Measurements from ENCODE around the gene MVB12B.

Gene MVB12B

DNA sequence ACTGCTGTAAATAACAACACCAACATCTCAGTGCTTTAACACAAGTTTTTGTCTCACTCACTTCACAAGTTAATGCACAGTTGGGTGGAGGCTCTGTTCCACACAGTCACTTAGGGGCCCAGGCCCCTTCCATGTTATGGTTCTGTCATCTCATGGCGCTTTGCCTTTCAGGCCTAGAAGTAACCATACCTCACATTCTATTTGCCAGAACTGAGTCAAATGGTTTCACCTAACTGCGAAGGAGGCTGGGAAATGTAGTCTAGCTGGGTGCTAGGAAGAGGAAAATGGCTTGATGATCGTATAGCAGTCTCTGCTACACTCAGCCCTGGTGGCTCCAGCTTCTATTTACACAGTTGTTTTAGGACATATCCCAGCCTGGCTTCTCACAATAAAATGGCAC is 23.1 kb upstream of the MVB12B start:
- no peak for DNase-seq (ENCODE audit: low spot score)

DNA sequence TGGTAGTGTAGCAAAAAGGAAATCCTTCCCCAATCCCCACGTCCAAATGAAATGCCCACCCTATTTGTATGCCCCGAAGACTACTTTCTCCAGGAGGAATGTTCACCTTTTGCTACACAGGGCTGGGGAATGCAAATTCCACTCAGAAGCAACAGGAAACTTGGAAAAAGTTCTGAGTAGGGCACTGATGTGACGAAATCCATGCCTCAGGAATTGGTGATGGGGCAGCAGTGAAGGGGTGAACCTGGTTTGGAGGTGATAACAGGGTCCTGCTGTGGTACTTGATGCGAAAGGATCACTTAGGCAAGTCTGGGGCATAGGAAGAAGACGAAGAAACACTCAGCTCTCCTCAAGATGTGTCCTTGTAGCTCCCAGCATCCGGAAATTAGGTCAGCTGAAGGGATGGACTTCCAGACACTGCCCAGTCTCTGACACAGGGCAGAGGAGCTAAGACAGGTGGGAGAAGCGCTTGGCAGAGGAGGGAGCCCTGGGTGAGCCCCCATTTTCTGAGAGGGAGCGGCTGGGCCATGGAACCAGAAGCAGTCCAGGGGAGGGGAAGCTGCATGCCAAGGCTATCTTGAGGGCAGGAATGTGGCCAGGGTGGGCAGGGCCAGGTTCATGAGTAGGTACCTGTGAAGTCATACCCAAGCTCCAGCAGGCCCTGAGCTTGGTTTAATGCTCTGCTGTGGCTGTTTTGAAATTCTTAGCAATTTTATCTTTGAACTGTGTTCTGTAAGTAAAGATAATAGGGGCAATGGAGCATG is 22.2 kb upstream of the MVB12B start:
- DNase-seq (ENCODE audit: low spot score) = no peak

DNA sequence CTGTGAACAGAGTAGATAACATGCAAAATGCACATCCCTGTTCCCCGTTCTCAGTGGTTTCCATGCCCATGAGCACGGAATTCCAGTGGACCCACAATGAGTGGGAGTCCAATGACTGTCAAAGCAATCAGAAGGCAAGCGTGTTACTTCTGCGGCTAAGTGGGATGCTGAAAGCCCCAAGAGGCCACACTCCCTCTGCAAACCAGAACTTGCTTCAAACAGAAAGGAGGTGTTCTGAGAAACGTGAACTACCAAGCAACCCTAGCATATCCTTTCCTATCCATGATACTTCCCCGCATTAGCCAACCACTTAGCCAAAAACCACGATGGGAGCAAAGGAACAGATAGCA is 21.7 kb upstream of the MVB12B start:
- DNase-seq (ENCODE audit: low spot score) = no peak

- DNase-seq (ENCODE audit: low spot score) = no peak
Measured at GRCh38 chr9:126306071-126306647, 20.5 kb upstream of the MVB12B start.

DNA sequence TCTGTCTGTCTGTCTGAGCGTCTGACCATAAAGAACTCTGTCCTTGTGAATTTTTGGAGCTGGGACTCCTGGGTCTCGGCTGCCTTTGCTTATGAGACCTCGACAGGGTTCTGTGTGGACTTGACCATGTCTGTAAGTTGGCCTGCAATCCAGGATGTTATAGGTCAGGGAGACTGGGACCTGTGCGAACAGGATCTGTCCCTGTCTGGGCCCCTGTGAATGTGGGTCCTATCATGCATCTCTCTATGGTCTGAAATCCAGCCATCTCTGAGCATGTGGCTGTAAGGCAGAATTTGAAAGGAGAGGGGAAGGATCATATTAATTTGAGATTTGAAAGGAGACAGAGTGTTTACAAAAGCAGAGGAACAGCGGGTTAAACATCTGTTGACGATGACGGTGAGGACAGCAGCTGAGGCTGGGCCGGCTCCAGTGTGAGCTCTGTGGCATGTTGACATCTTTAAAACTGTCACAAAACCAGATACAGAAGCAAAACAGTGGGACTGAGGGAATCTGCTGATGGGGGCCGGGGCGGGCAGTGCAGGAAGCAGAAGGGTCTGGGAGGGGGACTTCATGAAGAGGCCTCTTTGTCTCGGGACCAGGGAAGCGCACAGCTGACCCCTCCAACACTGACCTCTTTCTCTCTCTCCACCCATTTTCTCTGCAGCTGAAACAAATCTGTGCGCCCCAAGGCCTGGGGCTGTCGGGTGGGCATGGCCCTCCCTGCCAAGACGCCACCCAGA is 19.1 kb upstream of the MVB12B start:
- DNase-seq (ENCODE audit: low spot score) = no peak

GRCh38 chr9:126309427-126310189 is 17.0 kb upstream of the MVB12B start:
- no peak for DNase-seq (ENCODE audit: low spot score)

- DNase-seq (ENCODE audit: low spot score) = no peak
Measured at GRCh38 chr9:126312584-126313551, 13.8 kb upstream of the MVB12B start.

- no peak for DNase-seq (ENCODE audit: low spot score)
Measured at GRCh38 chr9:126316085-126316655, 10.5 kb upstream of the MVB12B start.

DNA sequence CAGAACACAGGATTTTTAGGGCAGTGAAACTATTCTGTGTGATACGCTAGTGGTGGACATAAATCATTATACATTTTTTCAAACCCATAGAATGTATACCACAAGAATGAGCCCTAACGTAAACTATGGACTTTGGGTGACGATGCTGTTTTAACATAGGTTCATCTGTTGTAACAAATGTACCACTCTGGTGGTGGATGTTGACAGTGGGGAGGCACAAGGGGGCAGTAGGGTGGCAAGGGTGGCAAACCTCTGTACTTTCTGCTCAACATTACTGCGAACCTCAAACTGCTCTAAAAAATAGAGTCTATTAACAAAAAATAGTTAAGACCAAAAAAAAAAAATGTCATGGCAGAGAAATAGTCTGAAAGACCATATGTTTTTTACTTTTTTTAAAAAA is 9.1 kb upstream of the MVB12B start:
- no peak for DNase-seq (ENCODE audit: low spot score)

DNA sequence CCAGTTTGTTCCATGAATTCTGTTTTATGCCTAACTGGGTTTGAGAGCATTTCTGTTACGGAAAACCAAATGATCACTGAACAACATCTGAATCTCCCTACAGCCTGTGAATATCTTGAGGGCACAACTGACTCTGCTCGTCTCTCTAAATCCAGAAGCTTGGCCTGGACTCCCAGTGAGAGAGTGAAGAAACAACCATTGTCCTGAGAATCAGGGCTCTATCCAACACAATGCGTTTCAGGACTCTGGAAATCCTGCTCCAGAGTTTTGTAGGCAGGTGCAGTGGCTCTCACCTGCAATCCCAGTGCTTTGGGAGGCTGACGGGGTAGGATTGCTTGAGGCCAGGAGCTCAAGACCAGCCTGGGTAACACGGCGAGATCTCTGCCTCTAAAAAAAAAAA is 7.8 kb upstream of the MVB12B start:
- DNase-seq (ENCODE audit: low spot score) = no peak

GRCh38 chr9:126319671-126320070 is 7.0 kb upstream of the MVB12B start:
- no peak for DNase-seq (ENCODE audit: low spot score)

- DNase-seq (ENCODE audit: low spot score) = no peak
Measured at GRCh38 chr9:126320158-126320922, 6.3 kb upstream of the MVB12B start.

DNA sequence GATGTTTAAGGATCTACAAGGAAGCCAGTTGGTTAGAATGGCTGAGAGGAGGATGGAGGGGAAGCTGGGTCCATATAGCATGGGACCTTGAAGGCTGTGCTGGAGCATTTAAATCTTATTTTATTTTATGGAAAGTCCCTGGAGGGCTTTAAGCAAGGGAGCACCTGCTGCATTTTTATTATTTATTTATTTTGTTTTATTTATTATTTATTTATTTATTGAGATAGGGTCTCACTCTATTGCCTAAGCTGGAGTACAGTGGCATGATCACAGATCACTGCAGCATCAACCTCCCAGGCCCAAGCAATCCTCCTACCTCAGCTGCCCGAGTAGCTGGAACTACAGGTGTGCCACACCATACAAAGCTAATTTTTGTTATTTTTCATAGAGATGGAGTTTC is 4.9 kb upstream of the MVB12B start:
- no peak for DNase-seq (ENCODE audit: low spot score)

DNA sequence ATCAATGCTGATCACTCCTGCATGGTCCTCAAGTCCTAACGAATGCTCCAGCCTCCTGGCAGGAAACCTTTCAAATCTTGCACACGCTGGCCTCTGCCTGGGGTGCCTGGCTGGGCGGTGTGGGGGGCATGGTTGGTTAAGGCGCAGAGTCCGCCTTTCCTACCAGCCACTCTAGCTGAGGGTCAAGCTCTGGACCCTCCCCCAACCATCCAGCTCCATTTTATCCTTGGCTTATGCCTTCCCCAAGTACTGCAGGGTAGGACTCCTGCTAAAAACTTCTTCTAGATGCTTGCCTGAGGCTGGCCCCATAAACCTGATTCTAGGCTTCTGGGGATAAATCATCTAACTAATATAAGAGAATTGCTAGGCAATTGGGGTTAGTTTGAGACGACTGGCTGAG is 808 bp upstream of the MVB12B start:
- DNase-seq (ENCODE audit: low spot score) = no peak

GRCh38 chr9:126327006-126327713 is 531 bp downstream of the MVB12B start:
- DNase-seq (ENCODE audit: low spot score) = no peak

- no peak for DNase-seq (ENCODE audit: low spot score)
Measured at GRCh38 chr9:126327714-126328185, 1.1 kb downstream of the MVB12B start.

GRCh38 chr9:126328407-126328806 is 1.8 kb downstream of the MVB12B start:
- DNase-seq (ENCODE audit: low spot score) = no peak

DNA sequence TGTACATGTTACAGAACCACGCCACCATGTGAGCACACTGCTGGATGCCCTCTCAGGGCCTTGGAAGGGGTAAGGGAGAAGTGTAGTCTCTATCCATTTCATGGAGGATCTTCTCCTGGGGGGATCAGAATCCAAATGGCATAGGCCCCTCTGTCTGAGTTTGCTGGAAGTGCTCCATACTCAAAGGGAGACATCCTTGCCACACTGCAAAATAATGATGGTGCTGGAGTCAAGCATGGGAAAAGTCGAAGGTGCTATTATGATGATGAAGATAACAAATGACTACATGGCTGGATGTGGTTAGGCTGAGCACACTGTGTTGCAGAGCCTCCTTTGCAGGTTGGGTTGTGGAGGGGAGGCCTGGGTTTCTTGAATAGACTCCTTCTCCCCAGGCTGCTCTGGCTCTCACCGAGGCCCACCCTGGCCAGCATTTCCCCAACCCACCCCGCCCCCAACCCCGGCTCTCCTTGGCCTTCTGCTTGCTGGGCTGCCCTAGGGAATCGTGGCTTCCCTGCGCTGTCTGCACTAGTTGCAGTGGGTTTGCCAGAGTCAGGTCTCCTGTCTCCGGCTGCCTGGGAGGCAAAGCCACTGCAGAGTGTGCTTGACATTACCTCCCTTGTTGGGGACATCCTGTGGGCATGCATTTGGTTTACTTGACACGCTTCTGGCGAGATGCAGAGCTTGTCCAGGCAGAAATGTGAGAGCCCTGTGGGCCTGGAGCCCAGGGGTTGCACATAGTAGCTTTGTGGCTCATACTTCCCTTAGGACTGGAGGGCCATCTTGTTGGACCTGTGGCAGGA is 3.0 kb downstream of the MVB12B start:
- no peak for DNase-seq (ENCODE audit: low spot score)

GRCh38 chr9:126330536-126330935 is 3.9 kb downstream of the MVB12B start:
- DNase-seq (ENCODE audit: low spot score) = no peak

Data from AG08396 (cell line).